ENCODE results near the gene PPA1.
"Not testable (repeated sequence)": the region's sequence is repeated elsewhere in the genome, so short reads cannot be mapped to it uniquely, and the experiment has no call there.

The PPA1 gene

DNA sequence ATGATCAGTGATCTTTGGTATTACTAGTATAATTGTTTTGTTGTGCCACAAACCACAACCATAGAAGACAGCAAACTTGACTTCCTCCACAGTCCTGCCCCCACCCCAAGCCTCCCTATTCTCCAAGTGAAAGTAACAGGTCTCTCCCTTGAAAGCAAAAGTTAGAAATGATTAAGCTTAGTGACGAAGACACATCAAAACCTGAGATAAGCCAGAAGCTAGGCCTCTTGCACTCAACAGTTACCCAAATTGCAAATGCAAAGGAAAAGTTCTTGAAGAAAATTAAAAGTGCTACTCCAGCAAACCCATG, 70.4 kb downstream of the PPA1 start:
- H3K9me3 ChIP-seq (ENCODE audit: low read depth, low read length) = no peaks in the 10 kb centered on the region
- H3K36me3 ChIP-seq (ENCODE audit: insufficient read depth, low read length) = peaks cover 37% of the 10 kb centered on the region
- H3K9ac ChIP-seq (ENCODE audit: insufficient read length) = no peak overlapping the region
- no peak overlapping the region for H3K4me3 ChIP-seq
- no peak for DNase-seq (ENCODE audit: low read depth, low spot score)
- H3K27ac ChIP-seq = no peak overlapping the region
- TF ChIP-seq POLR2AphosphoS5 (IDR thresholded peaks at IDR 0.05; ENCODE audit: borderline replicate concordance, low read depth, low read length) = no peak
- no peak for TF ChIP-seq FOXP2 (optimal IDR thresholded peaks at IDR 0.05; ENCODE audit: control extremely low read depth, extremely low read length, insufficient read depth)
- TF ChIP-seq EZH2 (IDR thresholded peaks at IDR 0.05) = no peak

DNA sequence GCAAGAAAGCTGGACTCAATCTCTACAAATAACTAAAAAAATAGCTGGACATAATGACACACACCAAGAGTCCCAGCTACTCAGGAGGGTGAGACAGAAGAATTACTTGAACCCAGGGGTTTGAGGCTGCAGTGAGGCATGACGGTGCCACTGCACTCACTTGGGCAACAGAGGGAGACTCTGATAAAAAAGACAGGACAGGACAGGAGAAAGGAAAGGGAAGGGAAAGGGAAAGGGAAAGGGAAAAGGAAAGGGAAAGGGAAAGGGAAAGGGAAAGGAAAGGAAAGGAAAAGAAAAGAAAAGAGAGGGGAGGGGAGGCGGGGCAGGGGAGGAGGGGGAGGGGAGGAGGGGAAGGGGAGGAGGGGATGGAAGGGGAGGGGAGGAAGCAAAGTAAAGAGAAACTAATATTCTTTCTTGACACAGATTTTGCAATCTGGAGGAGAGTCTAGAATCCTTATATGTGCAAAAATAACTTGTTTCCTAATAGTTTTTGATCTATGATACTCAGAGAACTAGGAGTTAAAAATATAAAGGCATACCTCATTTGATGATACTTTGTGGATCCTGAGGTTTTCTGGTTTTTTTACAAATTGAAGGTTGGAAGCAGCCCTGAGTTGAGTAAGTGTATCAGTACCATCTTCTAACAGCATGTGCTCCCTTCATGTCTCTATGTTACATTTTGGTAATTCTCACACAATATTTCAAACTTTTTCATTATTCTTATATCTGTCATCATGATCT, 70.9 kb downstream of the PPA1 start:
- Histone ChIP-seq H3K9me3 (ENCODE audit: low read depth, low read length) (no peaks in the 10 kb centered on the region), H3K9ac (ENCODE audit: insufficient read length) (no peak overlapping the region), H3K36me3 (ENCODE audit: insufficient read depth, low read length) (peaks cover 42% of the 10 kb centered on the region; the same call in 1 of the 2 replicates), H3K4me3 (no peak overlapping the region), H3K27ac (peak overlapping the region; percentile 25; the same call in 1 of the 2 replicates)
- TF ChIP-seq FOXP2 (optimal IDR thresholded peaks at IDR 0.05; ENCODE audit: control extremely low read depth, extremely low read length, insufficient read depth) (no peak), POLR2AphosphoS5 (IDR thresholded peaks at IDR 0.05; ENCODE audit: borderline replicate concordance, low read depth, low read length) (no peak), EZH2 (IDR thresholded peaks at IDR 0.05) (no peak)
- DNase-seq (ENCODE audit: low read depth, low spot score) = no peak

DNA sequence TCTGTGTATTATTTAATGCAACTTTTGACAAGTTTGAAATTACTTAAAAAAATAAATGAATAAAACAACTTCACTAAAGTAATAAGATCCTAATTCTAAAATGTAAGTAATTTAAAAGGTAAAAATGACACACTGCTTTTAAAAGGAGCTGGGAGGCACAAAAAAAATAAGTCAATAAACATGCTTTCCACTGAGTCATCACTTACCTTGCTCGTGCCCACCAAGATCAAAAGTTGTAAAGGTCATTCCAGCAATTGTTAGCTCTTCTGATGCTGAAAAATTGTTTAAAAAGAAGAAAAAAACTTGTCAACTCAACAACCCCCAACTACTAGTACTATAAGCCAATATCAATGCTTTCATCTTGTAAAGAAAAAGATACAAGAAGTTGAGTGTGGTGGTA, 72.4 kb downstream of the PPA1 start:
- no peak overlapping the region for H3K4me3 ChIP-seq
- no peaks in the 10 kb centered on the region for H3K9me3 ChIP-seq (ENCODE audit: low read depth, low read length)
- H3K27ac ChIP-seq = peak overlapping the region; percentile 61
- TF ChIP-seq POLR2AphosphoS5 (IDR thresholded peaks at IDR 0.05; ENCODE audit: borderline replicate concordance, low read depth, low read length) = no peak
- TF ChIP-seq EZH2 (IDR thresholded peaks at IDR 0.05) = no peak
- TF ChIP-seq FOXP2 (optimal IDR thresholded peaks at IDR 0.05; ENCODE audit: control extremely low read depth, extremely low read length, insufficient read depth) = no peak
- no peak for DNase-seq (ENCODE audit: low read depth, low spot score)
- H3K36me3 ChIP-seq (ENCODE audit: insufficient read depth, low read length) = peaks cover 47% of the 10 kb centered on the region; the same call in 1 of the 2 replicates
- H3K9ac ChIP-seq (ENCODE audit: insufficient read length) = no peak overlapping the region

DNA sequence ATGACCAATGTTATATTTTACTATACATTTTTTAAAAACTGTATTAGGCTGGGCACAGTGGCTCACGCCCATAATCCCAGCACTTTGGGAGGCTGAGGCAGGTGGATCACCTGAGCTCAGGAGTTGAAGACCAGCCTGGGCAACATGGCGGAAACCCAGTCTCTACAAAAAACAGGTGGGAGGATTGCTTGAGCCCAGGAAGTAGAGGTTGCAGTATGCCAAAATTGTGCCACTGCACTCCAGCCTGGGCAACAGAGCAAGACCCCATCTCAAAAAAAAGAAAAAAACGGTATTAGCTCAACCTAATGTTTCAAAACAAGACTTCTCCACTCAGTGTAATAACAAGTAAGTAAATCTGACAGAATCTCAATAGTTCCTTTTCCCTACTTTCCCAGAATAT, 73.9 kb downstream of the PPA1 start:
- H3K9me3 ChIP-seq (ENCODE audit: low read depth, low read length); H3K4me3 ChIP-seq; H3K9ac ChIP-seq (ENCODE audit: insufficient read length); DNase-seq (ENCODE audit: low read depth, low spot score): not testable (repeated sequence)
- peak overlapping the region; percentile 31; the same call in 1 of the 2 replicates for H3K27ac ChIP-seq
- H3K36me3 ChIP-seq (ENCODE audit: insufficient read depth, low read length) = peaks cover 52% of the 10 kb centered on the region; the same call in 1 of the 2 replicates

DNA sequence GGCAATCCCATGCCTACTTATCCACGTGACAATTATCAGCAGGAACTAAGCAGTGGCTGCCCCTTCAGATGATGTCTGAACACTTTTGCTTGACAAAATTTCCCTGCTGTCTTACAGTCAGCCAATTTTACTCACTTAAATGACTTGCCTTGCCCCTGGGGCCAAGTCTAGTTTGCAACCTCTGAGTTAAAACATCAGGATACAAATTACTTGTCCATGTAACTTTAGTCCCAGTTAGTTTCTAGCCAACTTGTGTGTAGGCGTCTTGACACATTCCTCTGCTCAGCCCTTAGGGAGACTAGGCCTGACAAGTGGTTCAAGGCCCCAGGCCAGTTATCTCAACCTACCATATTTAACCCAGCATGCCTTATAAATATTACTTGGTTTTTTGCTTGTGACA, 75.1 kb downstream of the PPA1 start:
- H3K9ac ChIP-seq (ENCODE audit: insufficient read length) = no peak overlapping the region
- peaks cover 64% of the 10 kb centered on the region for H3K36me3 ChIP-seq (ENCODE audit: insufficient read depth, low read length)
- H3K27ac ChIP-seq = peak overlapping the region; percentile 62; the same call in 1 of the 2 replicates
- H3K9me3 ChIP-seq (ENCODE audit: low read depth, low read length) = no peaks in the 10 kb centered on the region
- no peak for DNase-seq (ENCODE audit: low read depth, low spot score)
- H3K4me3 ChIP-seq = no peak overlapping the region
- TF ChIP-seq FOXP2 (optimal IDR thresholded peaks at IDR 0.05; ENCODE audit: control extremely low read depth, extremely low read length, insufficient read depth) (no peak), EZH2 (IDR thresholded peaks at IDR 0.05) (no peak), POLR2AphosphoS5 (IDR thresholded peaks at IDR 0.05; ENCODE audit: borderline replicate concordance, low read depth, low read length) (no peak)

DNA sequence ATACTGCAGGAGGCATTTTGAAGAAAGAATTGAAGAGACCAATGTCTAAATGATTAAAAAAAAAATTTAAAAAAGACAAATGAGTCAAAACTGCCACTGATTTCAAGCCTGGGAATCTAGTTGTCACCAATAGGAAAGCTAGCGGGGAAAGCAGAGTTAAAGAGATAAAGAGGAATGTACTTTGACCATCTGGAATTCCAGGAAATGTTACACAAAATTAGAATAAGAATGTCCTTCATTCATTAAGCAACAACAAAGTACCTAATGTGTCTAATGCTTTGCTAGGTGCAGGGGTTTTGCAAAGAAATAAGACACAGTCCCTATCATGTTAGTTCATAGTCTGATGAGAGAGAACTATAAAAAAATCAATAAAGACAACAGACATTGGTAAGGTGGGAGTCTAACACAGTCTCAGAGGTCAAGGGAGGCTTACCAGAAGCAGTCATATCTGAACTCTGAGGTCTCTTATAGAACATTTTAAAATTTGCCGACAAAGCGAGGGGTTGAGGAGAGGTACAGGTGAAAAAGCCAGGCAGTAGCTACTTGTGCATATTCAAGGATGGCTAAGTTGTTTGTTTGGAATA, 77.9 kb downstream of the PPA1 start:
- Histone ChIP-seq H3K4me3 (no peak overlapping the region), H3K9me3 (ENCODE audit: low read depth, low read length) (no peaks in the 10 kb centered on the region), H3K9ac (ENCODE audit: insufficient read length) (no peak overlapping the region), H3K36me3 (ENCODE audit: insufficient read depth, low read length) (peaks cover 69% of the 10 kb centered on the region), H3K27ac (no peak overlapping the region)
- no peak for TF ChIP-seq POLR2AphosphoS5 (IDR thresholded peaks at IDR 0.05; ENCODE audit: borderline replicate concordance, low read depth, low read length)
- TF ChIP-seq EZH2 (IDR thresholded peaks at IDR 0.05) = no peak
- TF ChIP-seq FOXP2 (optimal IDR thresholded peaks at IDR 0.05; ENCODE audit: control extremely low read depth, extremely low read length, insufficient read depth) = no peak
- DNase-seq (ENCODE audit: low read depth, low spot score) = no peak
